ENCODE measurements around the gene ANKRD24.

GRCh38 chr19:4178990-4179389 is 3.5 kb upstream of the ANKRD24 start:
- TF ChIP-seq CTCF (IDR thresholded peaks at IDR 0.05) (no peak), POLR2AphosphoS5 (IDR thresholded peaks at IDR 0.05) (no peak), POLR2A (IDR thresholded peaks at IDR 0.05) (no peak)
